Central memory CD4-positive, alpha-beta T cell (primary cell): ENCODE measurements around the gene RSBN1.
"Not testable (repeated sequence)": the region's sequence is repeated elsewhere in the genome, so short reads cannot be mapped to it uniquely, and the experiment has no call there.

Experiments
- DNase-seq: peaks from one replicate; pipeline ENCODE4 v3.0.0; 2022

The RSBN1 gene

GRCh38 chr1:113779542-113779941 lies 32.7 kb downstream of the RSBN1 start:
- no peak for DNase-seq

- DNase-seq = no peak
Measured at GRCh38 chr1:113777561-113777960, 34.7 kb downstream of the RSBN1 start.

- no peak for DNase-seq
Measured at GRCh38 chr1:113770031-113770430, 42.2 kb downstream of the RSBN1 start.

- no peak for DNase-seq
Measured at GRCh38 chr1:113769601-113769970, 42.7 kb downstream of the RSBN1 start.

GRCh38 chr1:113768916-113769600 lies 43.2 kb downstream of the RSBN1 start:
- DNase-seq = no peak

- DNase-seq = no peak
Measured at GRCh38 chr1:113765306-113766230, 46.7 kb downstream of the RSBN1 start.

- DNase-seq = no peak
Measured at GRCh38 chr1:113763661-113764060, 48.6 kb downstream of the RSBN1 start.

GRCh38 chr1:113761937-113762336 lies 50.3 kb downstream of the RSBN1 start:
- no peak for DNase-seq

- no peak for DNase-seq
Measured at GRCh38 chr1:113760102-113761080, 51.9 kb downstream of the RSBN1 start.

- DNase-seq = peak; percentile 40
Measured at GRCh38 chr1:113759333-113760101, 52.8 kb downstream of the RSBN1 start, which contains the start of gene PHTF1. PHTF1 (minus strand) TSS chr1:113759486; CDS start chr1:113758703, 783 bp downstream.

- peak; percentile 64 for DNase-seq
Measured at GRCh38 chr1:113758631-113759332, 53.5 kb downstream of the RSBN1 start.

GRCh38 chr1:113756461-113756860 lies 55.8 kb downstream of the RSBN1 start:
- no peak for DNase-seq

GRCh38 chr1:113753333-113753732 lies 58.9 kb downstream of the RSBN1 start:
- not testable (repeated sequence) for DNase-seq

- no peak for DNase-seq
Measured at GRCh38 chr1:113751516-113751915, 60.8 kb downstream of the RSBN1 start.

- DNase-seq = no peak
Measured at GRCh38 chr1:113751114-113751513, 61.2 kb downstream of the RSBN1 start.

- DNase-seq = no peak
Measured at GRCh38 chr1:113749402-113749801, 62.9 kb downstream of the RSBN1 start.

- no peak for DNase-seq
Measured at GRCh38 chr1:113747376-113747775, 64.9 kb downstream of the RSBN1 start.

- DNase-seq = no peak
Measured at GRCh38 chr1:113745425-113745824, 66.9 kb downstream of the RSBN1 start.

- no peak for DNase-seq
Measured at GRCh38 chr1:113744114-113744513, 68.2 kb downstream of the RSBN1 start.

GRCh38 chr1:113742515-113742914 lies 69.8 kb downstream of the RSBN1 start:
- no peak for DNase-seq

GRCh38 chr1:113734357-113735055 lies 77.8 kb downstream of the RSBN1 start:
- no peak for DNase-seq
